Ishikawa (cell line): ENCODE results near the gene TMEM87B.

Experiments
- CEBPB ChIP-seq: IDR thresholded peaks from 2 replicates; pipeline ENCODE4 v1.6.1; 2012
- CREB1 ChIP-seq: IDR thresholded peaks from 2 replicates; pipeline ENCODE4 v1.6.1; 2012; ENCODE audit warnings: low read depth
- EGR1 ChIP-seq: IDR thresholded peaks from 2 replicates; pipeline ENCODE4 v1.6.1; 2012
- EP300 ChIP-seq: IDR thresholded peaks from 2 replicates; pipeline ENCODE4 v1.6.1; 2012; ENCODE audit warnings: borderline replicate concordance
- FOXM1 ChIP-seq: IDR thresholded peaks from 2 replicates; pipeline ENCODE4 v1.6.1; 2012; ENCODE audit warnings: low read depth, borderline replicate concordance
- NFIC ChIP-seq: IDR thresholded peaks from 2 replicates; pipeline ENCODE4 v1.6.1; 2012
- RAD21 ChIP-seq: IDR thresholded peaks from 2 replicates; pipeline ENCODE4 v1.6.1; 2012; ENCODE audit warnings: low read depth
- TAF1 ChIP-seq: IDR thresholded peaks from 2 replicates; pipeline ENCODE4 v1.6.1; 2012; ENCODE audit warnings: low read depth, mild to moderate bottlenecking
- TCF12 ChIP-seq: IDR thresholded peaks from 2 replicates; pipeline ENCODE4 v1.6.1; 2012; ENCODE audit warnings: low read depth
- TEAD4 ChIP-seq: IDR thresholded peaks from 2 replicates; pipeline ENCODE4 v1.6.1; 2012
- USF1 ChIP-seq: IDR thresholded peaks from 2 replicates; pipeline ENCODE4 v1.6.1; 2012
- YY1 ChIP-seq: IDR thresholded peaks from 2 replicates; pipeline ENCODE4 v1.6.1; 2012; ENCODE audit warnings: low read depth
- ZBTB7A ChIP-seq: IDR thresholded peaks from 2 replicates; pipeline ENCODE4 v1.6.1; 2012; ENCODE audit warnings: low read depth
- TF ChIP-seq, protein P1 (sequence below): IDR thresholded peaks from 2 replicates; pipeline ENCODE4 v1.6.1; 2012
- TF ChIP-seq, protein P2 (sequence below): IDR thresholded peaks from 2 replicates; pipeline ENCODE4 v1.6.1; 2012; ENCODE audit warnings: low read depth, mild to moderate bottlenecking

Gene TMEM87B

DNA sequence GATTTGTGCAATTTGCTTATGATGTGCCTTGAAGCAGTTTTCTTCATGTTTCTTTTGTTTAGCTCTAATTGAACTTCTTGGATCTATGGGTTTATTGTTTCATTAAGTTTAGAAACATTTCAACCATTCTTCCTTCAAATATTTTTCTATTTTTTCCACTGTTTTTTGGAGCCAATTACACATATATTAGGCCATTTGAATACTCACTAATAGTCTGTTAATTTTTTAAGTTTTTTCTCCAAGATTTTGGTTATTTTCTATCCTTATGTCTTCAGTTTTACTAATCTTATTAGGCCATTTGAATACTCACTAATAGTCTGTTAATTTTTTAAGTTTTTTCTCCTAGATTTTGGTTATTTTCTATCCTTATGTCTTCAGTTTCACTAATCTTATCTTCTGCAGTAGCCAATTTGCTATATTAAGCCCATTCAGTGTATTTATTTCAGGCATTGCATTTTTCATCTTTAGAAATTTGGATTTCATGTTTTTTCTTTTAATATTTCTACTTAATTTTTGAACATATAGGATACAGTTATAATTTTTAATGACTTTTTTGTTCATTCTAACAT is 9.5 kb upstream of the TMEM87B start:
- TF ChIP-seq EGR1: no peak
- no peak for TF ChIP-seq USF1
- TF ChIP-seq YY1: no peak
- no peak for TF ChIP-seq CEBPB
- no peak for TF ChIP-seq TCF12
- no peak for TF ChIP-seq TEAD4
- TF ChIP-seq, protein P1, sequence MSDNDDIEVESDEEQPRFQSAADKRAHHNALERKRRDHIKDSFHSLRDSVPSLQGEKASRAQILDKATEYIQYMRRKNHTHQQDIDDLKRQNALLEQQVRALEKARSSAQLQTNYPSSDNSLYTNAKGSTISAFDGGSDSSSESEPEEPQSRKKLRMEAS: no peak
- TF ChIP-seq RAD21: no peak
- TF ChIP-seq FOXM1: no peak
- TF ChIP-seq, protein P2, sequence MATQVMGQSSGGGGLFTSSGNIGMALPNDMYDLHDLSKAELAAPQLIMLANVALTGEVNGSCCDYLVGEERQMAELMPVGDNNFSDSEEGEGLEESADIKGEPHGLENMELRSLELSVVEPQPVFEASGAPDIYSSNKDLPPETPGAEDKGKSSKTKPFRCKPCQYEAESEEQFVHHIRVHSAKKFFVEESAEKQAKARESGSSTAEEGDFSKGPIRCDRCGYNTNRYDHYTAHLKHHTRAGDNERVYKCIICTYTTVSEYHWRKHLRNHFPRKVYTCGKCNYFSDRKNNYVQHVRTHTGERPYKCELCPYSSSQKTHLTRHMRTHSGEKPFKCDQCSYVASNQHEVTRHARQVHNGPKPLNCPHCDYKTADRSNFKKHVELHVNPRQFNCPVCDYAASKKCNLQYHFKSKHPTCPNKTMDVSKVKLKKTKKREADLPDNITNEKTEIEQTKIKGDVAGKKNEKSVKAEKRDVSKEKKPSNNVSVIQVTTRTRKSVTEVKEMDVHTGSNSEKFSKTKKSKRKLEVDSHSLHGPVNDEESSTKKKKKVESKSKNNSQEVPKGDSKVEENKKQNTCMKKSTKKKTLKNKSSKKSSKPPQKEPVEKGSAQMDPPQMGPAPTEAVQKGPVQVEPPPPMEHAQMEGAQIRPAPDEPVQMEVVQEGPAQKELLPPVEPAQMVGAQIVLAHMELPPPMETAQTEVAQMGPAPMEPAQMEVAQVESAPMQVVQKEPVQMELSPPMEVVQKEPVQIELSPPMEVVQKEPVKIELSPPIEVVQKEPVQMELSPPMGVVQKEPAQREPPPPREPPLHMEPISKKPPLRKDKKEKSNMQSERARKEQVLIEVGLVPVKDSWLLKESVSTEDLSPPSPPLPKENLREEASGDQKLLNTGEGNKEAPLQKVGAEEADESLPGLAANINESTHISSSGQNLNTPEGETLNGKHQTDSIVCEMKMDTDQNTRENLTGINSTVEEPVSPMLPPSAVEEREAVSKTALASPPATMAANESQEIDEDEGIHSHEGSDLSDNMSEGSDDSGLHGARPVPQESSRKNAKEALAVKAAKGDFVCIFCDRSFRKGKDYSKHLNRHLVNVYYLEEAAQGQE: no peak
- TF ChIP-seq NFIC: no peak
- no peak for TF ChIP-seq TAF1
- no peak for TF ChIP-seq CREB1
- TF ChIP-seq ZBTB7A: no peak

GRCh38 chr2:112046231-112046630 is 8.8 kb upstream of the TMEM87B start:
- no peak for TF ChIP-seq CREB1
- no peak for TF ChIP-seq YY1
- TF ChIP-seq EGR1: no peak
- no peak for TF ChIP-seq CEBPB
- TF ChIP-seq, protein P1: no peak
- no peak for TF ChIP-seq USF1
- TF ChIP-seq TCF12: no peak
- TF ChIP-seq FOXM1: no peak
- TF ChIP-seq EP300: no peak
- TF ChIP-seq TAF1: no peak
- no peak for TF ChIP-seq NFIC
- TF ChIP-seq, protein P2: no peak
- TF ChIP-seq ZBTB7A: no peak
- no peak for TF ChIP-seq TEAD4
- TF ChIP-seq RAD21: no peak

- no peak for TF ChIP-seq NFIC
- TF ChIP-seq YY1: no peak
- TF ChIP-seq TAF1: no peak
- TF ChIP-seq EP300: no peak
- TF ChIP-seq TEAD4: no peak
Measured at GRCh38 chr2:112047537-112048235, 7.4 kb upstream of the TMEM87B start.

GRCh38 chr2:112048236-112048592 is 6.9 kb upstream of the TMEM87B start:
- TF ChIP-seq NFIC (no peak), ZBTB7A (no peak), EGR1 (no peak), RAD21 (no peak), TAF1 (no peak), YY1 (no peak), CEBPB (no peak), TEAD4 (no peak), TCF12 (no peak), USF1 (no peak), CREB1 (no peak), EP300 (no peak), FOXM1 (no peak)
- TF ChIP-seq, protein P2: no peak
- TF ChIP-seq, protein P1: no peak
